HepG2 (cell line): ENCODE measurements around the gene SNX9. TPM values are rescaled to one million over a fixed set of nuclear protein-coding genes. Genes with fewer than 3 reads are reported as not detected.

Experiments
- ATAC-seq: fragments of 200-7000 bp; cut with Tn5 transposase; 3 replicates; pipeline ENCODE4 v1.9.1; 2020; ENCODE audit warnings: mild to moderate bottlenecking, moderate library complexity
- BruUV-seq: library from RNA; stranded (reverse); fragments of 400-500 nt; replicated peaks from 2 replicates; lab custom pipeline; 2021; lab: Mats Ljungman, UMichigan
- CTCF ChIA-PET: fragments of 300-600 bp; formaldehyde crosslinking; extraction: SDS; loops from one replicate; lab custom pipeline; 2021; ENCODE audit warnings: low total read pairs, inconsistent platforms, low intra/inter-chr PET ratio; lab: Yijun Ruan, JAX
- POLR2A ChIA-PET: fragments of 350-600 bp; sonication (Branson Sonifier 250); formaldehyde crosslinking; loops from one replicate; lab custom pipeline; 2020; ENCODE audit warnings: antibody characterized with exemption, inconsistent platforms; lab: Yijun Ruan, JAX
- DNase-seq: peaks from one replicate; pipeline ENCODE4 v3.0.0-alpha.2; 2015; ENCODE audit warnings: low spot score
- FAIRE-seq: peaks from 3 replicates; lab custom pipeline; 2011; peaks lifted over from hg19 to GRCh38; lab: Jason Lieb, UNC
- H2AFZ ChIP-seq: one replicate; pipeline ENCODE4 v1.6.1; 2011; ENCODE audit warnings: low read length, inconsistent platforms
- H3K27ac ChIP-seq: fragments of 300-600 bp; 3 replicates; pipeline ENCODE4 v1.8.0; 2011; ENCODE audit warnings: mixed run types, mild to moderate bottlenecking, mixed read lengths, low read length, inconsistent platforms; ENCODE audit not compliant: insufficient read depth; ENCODE audit errors: extremely low read length
- H3K27me3 ChIP-seq, 2 experiments: fragments of 200-600 bp in 1 of 2; 2 replicates in 1 of 2; 3 replicates in 1 of 2; pipeline versions ENCODE4 v1.6.0 to v1.8.0; 2011; ENCODE audit warnings: low read length in 2 of 2, mild to moderate bottlenecking in 2 of 2, moderate library complexity in 2 of 2, inconsistent platforms in 1 of 2; ENCODE audit not compliant: insufficient read depth in 2 of 2, control insufficient read depth in 1 of 2
- H3K36me3 ChIP-seq, 2 experiments: fragments of 200-600 bp in 1 of 2; replicated peaks in 1 of 2; 2 replicates in 1 of 2; 3 replicates in 1 of 2; pipeline versions ENCODE4 v1.5.1 to v1.8.0; 2011; ENCODE audit warnings: low read length in 2 of 2, inconsistent platforms in 1 of 2; ENCODE audit not compliant: insufficient read depth in 2 of 2, control insufficient read depth in 1 of 2
- H3K4me1 ChIP-seq: 2 replicates; pipeline ENCODE4 v1.5.1; 2012; ENCODE audit warnings: low read length, inconsistent platforms; ENCODE audit not compliant: insufficient read depth
- H3K4me2 ChIP-seq: 2 replicates; pipeline ENCODE4 v1.6.0; 2011; ENCODE audit warnings: low read depth, low read length, inconsistent platforms
- H3K4me3 ChIP-seq, 3 experiments: fragments of 200-600 bp in 1 of 3; sonication (generic), shearing (Covaris generic) in 1 of 3; replicated peaks in 1 of 3; 2 replicates each; pipeline ENCODE4 v1.5.1; 2011 to 2016; ENCODE audit warnings: low read length in 3 of 3, inconsistent platforms in 2 of 3, low read depth in 2 of 3, mild to moderate bottlenecking in 2 of 3, control low read depth in 1 of 3, mixed read lengths in 1 of 3; ENCODE audit not compliant: insufficient read depth in 1 of 3
- H3K79me2 ChIP-seq: one replicate; pipeline ENCODE4 v1.6.1; 2011; ENCODE audit warnings: low read length, inconsistent platforms; ENCODE audit not compliant: insufficient read depth
- H3K9ac ChIP-seq: 2 replicates; pipeline ENCODE4 v1.6.0; 2011; ENCODE audit warnings: mild to moderate bottlenecking, low read depth, low read length, inconsistent platforms; ENCODE audit not compliant: insufficient read depth
- H3K9me3 ChIP-seq: 2 replicates; pipeline ENCODE4 v1.5.1; 2012; ENCODE audit warnings: mild to moderate bottlenecking, low read length
- H4K20me1 ChIP-seq: 2 replicates; pipeline ENCODE4 v1.6.0; 2011; ENCODE audit warnings: inconsistent platforms, mild to moderate bottlenecking, low read length, moderate library complexity; ENCODE audit not compliant: insufficient read depth
- HCFC1 ChIP-seq: fragments of 150-350 bp; IDR thresholded peaks from 2 replicates; pipeline ENCODE4 v1.6.1; 2014; ENCODE audit warnings: low read depth, low read length
- HNRNPLL ChIP-seq: fragments of 200-400 bp; formaldehyde crosslinking; IDR thresholded peaks from 2 replicates; pipeline ENCODE4 v1.6.1; 2017; ENCODE audit warnings: mild to moderate bottlenecking, low read depth, low read length; ENCODE audit not compliant: poor library complexity, severe bottlenecking
- PHF20 ChIP-seq: sonication (generic); formaldehyde crosslinking; IDR thresholded peaks from 2 replicates; pipeline ENCODE4 v1.5.0; 2020; ENCODE audit warnings: mild to moderate bottlenecking, missing genetic modification reagents
- RBM39 ChIP-seq: fragments of 200-400 bp; formaldehyde crosslinking; IDR thresholded peaks from one replicate; pipeline ENCODE4 v1.6.1; 2018; ENCODE audit warnings: antibody characterized with exemption, mild to moderate bottlenecking, low read depth, low read length; ENCODE audit not compliant: poor library complexity, severe bottlenecking
- ZNF138 ChIP-seq: sonication (generic); formaldehyde crosslinking; IDR thresholded peaks from 2 replicates; pipeline ENCODE4 v1.5.0; 2020; ENCODE audit warnings: mild to moderate bottlenecking, low read depth, missing genetic modification reagents
- WGBS: methylation state at CpG from one replicate; pipeline ENCODE4 v1.1.6; 2017; ENCODE audit warnings: low lambda C conversion rate; 5-methylcytosine and 5-hydroxymethylcytosine counted together
- in situ Hi-C: cut with HindIII; loops from 2 replicates; pipeline ENCODE4 v1.10.0; 2017; ENCODE audit warnings: low pct_unique_long_range_greater_than_20kb; ENCODE audit not compliant: extremely low pct_ligation_motif_present
- intact Hi-C: fragments of 100-400 bp; cut with micrococcal nuclease; formaldehyde crosslinking; loops from one replicate; pipeline ENCODE4 v1.10.0; 2022; ENCODE audit not compliant: unreplicated experiment
- polyA plus RNA-seq, 8 experiments: library from polyadenylated mRNA; depleted of rRNA in 3 of 8; stranded (reverse) in 7 of 8; unstranded in 1 of 8; fragments of >200 nt; fragmentation: Illumina TruSeq in 4 of 8; extraction: Trizol in 4 of 8; gene quantifications; 2 replicates each; pipeline versions ENCODE4 v1.2.1 to v1.2.3, GENCODE V29; 2011 to 2016; ENCODE audit warnings: low read depth in 4 of 8, missing spikeins in 1 of 8, mixed read lengths in 1 of 8; ENCODE audit not compliant: insufficient read depth in 1 of 8
- total RNA-seq, 5 experiments: library from RNA; depleted of rRNA; stranded (reverse); fragments of >200 nt; fragmentation: Illumina TruSeq; extraction: Trizol; gene quantifications; 2 replicates each; pipeline ENCODE4 v1.2.3, GENCODE V29; 2016; ENCODE audit warnings: low read depth in 1 of 5
- TF ChIP-seq, protein P1 (sequence below): sonication (generic); formaldehyde crosslinking; IDR thresholded peaks from 2 replicates; pipeline ENCODE4 v1.9.0; 2022; ENCODE audit warnings: low read depth, missing genetic modification reagents

Gene SNX9
- total and polyA plus RNA-seq, 2 of the 13 experiments (the other 11 are each of a cell fraction or from before 2014, with no cell fraction given): 21.9 to 36.0 TPM

DNA sequence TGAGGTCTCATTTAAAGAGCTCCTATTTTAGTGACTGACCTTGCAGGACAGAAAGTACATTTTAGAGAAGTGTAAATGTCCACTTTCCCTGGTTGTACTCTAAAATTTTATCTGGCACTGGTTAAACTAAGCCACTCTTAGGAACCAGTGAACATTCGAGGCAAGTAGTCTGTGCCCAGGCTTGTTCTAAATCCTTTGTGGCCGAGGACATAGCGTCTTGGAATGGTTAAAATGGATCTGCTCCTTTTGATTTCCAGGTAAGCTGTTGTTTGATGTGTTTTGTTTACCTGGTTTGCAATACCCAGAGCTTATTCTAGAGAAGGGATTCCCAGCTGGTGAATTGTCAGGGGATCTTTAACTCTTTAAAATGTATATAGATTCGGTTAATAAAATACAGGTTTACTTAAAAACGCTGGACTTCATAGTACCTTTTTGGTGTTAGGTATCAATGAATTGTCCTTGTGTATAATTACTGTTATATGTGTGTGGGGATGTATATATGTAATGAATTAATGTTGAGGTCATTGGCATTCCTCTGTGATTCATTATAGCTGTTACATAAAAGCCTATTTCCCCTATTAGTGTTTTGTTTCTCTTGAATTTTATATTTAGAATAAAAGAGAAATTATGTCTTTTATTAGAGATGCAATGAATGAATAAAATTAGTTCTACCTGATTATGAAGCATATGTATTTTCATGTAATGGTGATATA, 15.8 kb downstream of the SNX9 start:
- Histone ChIP-seq H3K4me2 (no peak overlapping the region), H3K36me3 (no peaks in the 10 kb centered on the region), H3K4me1 (peaks cover 9% of the 10 kb centered on the region), H3K27me3 (no peaks in the 10 kb centered on the region), H2AFZ (no peak overlapping the region), H3K9me3 (no peaks in the 10 kb centered on the region), H3K4me3 (no peak overlapping the region), H3K27ac (no peak overlapping the region), H3K9ac (no peak overlapping the region), H4K20me1 (peaks cover 27% of the 10 kb centered on the region), H3K79me2 (peaks cover 77% of the 10 kb centered on the region)
- intact Hi-C loops (no loop called here), in situ Hi-C loops (no loop called here)
- POLR2A ChIA-PET: no interaction called here
- ATAC-seq (no peak), FAIRE-seq (no peak), DNase-seq (no peak)
- no peak for TF ChIP-seq HNRNPLL
- TF ChIP-seq, protein P1, sequence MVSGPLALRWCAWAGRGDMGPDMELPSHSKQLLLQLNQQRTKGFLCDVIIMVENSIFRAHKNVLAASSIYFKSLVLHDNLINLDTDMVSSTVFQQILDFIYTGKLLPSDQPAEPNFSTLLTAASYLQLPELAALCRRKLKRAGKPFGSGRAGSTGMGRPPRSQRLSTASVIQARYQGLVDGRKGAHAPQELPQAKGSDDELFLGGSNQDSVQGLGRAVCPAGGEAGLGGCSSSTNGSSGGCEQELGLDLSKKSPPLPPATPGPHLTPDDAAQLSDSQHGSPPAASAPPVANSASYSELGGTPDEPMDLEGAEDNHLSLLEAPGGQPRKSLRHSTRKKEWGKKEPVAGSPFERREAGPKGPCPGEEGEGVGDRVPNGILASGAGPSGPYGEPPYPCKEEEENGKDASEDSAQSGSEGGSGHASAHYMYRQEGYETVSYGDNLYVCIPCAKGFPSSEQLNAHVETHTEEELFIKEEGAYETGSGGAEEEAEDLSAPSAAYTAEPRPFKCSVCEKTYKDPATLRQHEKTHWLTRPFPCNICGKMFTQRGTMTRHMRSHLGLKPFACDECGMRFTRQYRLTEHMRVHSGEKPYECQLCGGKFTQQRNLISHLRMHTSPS (CRISPR knock-in tag): no peak
- no peak for TF ChIP-seq PHF20 (CRISPR knock-in tag)
- no peak for TF ChIP-seq ZNF138 (CRISPR knock-in tag)
- no peak for TF ChIP-seq HCFC1
- TF ChIP-seq RBM39: no peak
- CTCF ChIA-PET: no interaction called here
- BruUV-seq: no TSS peak
- 93% methylated on average over 5 of the region's 5 CpGs for WGBS
